RCC 7860 (cell line): ENCODE measurements around the gene CD38.
A peak's percentile ranks its signal among the peaks of the same experiment; 100 is the strongest.
"Not testable (repeated sequence)": the region's sequence is repeated elsewhere in the genome, so short reads cannot be mapped to it uniquely, and the experiment has no call there.

ENCODE experiments used
- DNase-seq: peaks from one replicate; pipeline ENCODE4 v3.0.0-alpha.2; 2015; ENCODE audit warnings: low spot score
- FAIRE-seq: peaks from 2 replicates; lab custom pipeline; 2012; peaks lifted over from hg19 to GRCh38; lab: Jason Lieb, UNC

CD38 gene

DNA sequence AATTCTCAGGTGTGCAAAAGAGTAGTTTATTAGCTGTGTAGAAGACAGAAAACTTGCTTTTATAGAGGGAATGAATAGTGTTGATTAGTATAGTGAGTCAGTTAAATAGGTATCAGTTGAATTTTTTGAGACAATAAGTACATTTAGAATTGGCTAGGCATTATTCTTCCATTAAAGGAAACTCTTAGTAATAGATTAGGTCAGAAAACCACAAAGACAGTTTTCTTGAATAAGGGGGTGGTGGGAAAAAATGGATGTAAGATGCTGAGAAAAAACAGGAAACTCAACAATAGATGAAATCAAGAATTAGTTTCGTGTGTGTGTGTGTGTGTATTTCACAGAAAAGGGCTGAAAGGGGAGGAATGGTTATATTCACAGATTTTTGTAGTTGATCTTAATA lies 16.8 kb downstream of the CD38 start:
- FAIRE-seq (no peak), DNase-seq (no peak)

GRCh38 chr4:15797320-15797719 lies 19.2 kb downstream of the CD38 start:
- FAIRE-seq (no peak), DNase-seq (no peak)

DNA sequence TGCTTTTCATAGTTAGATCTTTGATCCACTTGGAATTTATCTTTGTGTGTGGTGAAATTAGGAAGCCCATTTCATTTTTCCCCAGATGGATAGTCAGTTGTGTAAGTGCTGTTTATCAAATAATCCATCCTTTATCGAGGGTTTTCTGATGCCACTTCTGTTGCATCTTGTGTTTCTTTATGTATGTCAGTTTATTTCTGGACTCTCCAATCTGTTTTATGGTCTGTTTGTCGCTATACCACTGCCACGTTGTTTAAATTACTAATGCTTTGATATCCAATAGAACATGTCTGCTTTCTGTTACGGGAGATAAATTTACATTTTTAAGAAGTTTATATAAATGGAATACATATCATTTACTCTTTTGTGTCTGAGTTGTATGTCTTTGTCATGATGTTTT lies 21.0 kb downstream of the CD38 start:
- DNase-seq, result no peak
- no peak for FAIRE-seq

DNA sequence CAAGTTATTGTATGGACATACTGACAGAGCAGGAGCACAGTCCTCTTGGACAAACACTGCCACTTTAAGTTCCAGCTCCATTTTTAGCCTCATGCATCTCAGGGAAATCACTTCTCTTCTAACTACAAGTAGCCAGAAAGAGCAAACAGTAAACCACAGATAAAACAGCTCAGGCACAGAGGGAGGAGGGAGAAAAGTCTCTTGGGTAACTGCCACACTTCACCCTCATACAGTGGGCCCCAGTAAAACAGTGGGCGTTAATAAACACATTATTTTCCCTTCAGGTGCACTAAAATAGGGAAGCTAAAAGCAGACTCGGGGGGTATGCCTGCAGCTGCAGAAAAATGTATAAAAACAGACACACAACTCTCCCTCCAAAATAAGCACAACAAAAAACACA lies 21.6 kb downstream of the CD38 start:
- DNase-seq (no peak), FAIRE-seq (no peak)

DNA sequence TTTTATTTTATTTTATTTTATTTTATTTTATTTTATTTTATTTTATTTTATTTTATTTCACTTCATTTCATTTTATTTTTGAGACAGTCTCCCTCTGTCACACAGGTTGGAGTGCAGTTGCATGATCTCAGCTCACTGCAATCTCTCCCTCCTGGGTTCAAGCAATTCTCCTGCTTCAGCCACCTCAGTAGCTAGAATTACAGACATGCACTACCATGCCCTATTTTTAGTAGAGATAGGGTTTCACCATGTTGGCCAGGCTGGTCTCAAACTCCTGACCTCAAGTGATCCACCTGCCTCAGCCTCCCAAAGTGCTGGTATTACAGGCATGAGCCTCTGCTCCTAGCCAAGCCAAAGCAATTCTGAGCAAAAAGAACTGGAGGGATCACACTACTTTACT lies 24.4 kb downstream of the CD38 start:
- not testable (repeated sequence) for FAIRE-seq, DNase-seq

- FAIRE-seq (peak; percentile 36), DNase-seq (peak; percentile 42)
Measured at GRCh38 chr4:15805583-15806517, 27.7 kb downstream of the CD38 start.

DNA sequence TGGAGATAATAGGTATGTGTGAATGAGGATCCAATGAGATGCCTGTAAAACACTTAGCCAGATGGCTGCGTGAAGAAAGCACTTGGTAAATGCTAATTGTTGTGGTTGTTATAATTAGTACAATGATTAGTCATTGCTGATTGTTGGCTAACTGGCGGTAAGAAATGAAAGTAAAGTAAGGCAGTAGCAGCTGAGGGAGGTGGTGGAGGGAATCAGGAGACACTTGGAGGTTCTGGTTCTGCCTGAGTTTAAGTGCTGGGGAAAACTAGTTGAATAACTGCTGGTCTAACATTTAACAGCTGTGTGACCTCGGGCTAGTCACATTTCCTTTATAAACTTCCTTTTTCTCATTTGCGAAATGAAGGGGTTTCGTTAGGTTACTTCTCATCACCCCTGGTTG lies 30.9 kb downstream of the CD38 start:
- no peak for FAIRE-seq
- DNase-seq, result no peak

DNA sequence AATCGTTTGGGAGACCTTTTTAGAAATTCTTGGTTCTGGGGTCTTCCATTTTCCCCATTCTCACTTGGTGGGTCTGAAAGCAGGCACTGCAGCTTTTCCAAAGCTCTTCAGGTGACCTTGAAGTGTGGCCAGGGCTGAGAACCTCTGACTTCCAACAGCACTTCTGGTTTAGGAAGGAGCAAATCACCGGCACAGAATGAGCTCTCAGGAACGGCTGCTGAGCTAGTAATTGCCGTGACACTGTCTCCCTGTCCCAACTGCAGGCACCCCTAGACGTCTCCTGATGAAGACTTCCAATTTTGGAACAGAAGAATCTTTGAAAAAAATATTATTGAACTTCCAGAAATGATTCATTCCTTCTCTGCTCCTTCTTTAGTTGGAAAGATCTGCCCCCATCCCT lies 31.3 kb downstream of the CD38 start:
- FAIRE-seq, result no peak
- no peak for DNase-seq

GRCh38 chr4:15811703-15812337 lies 33.7 kb downstream of the CD38 start:
- no peak for FAIRE-seq

GRCh38 chr4:15832523-15833451 lies 54.7 kb downstream of the CD38 start:
- peak; percentile 42 for FAIRE-seq
- DNase-seq, result peak; percentile 38

More at GRCh38 chr4:15811703-15812337, 33.7 kb downstream of the CD38 start:
- no peak for DNase-seq

- FAIRE-seq, result no peak
- no peak for DNase-seq
Measured at GRCh38 chr4:15833801-15834200, 55.7 kb downstream of the CD38 start.

- peak; percentile 88 for DNase-seq
- FAIRE-seq, result peak; percentile 97
Measured at GRCh38 chr4:15836362-15836761, 58.2 kb downstream of the CD38 start.

- no peak for DNase-seq
- no peak for FAIRE-seq
Measured at GRCh38 chr4:15837591-15837990, 59.5 kb downstream of the CD38 start.

DNA sequence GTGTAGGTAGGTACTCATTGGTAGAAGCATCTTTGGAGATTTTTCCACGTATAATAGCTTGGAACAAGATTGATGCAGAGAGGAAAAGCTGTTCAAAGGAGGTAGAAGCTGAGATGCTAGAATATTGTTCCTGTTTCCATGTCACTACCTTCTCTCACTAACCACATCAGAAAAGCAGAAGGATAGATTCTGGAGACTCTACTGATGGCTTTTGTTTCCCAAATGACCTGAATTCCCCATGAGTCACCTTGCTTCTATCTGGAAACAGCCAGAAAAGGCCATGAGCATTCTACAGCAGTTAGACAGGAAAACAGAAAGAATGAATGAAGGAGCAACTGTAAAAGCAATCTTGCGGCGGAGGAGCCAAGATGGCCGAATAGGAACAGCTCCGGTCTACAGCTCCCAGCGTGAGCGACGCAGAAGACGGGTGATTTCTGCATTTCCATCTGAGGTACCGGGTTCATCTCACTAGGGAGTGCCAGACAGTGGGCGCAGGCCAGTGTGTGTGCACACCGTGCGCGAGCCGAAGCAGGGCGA lies 63.1 kb downstream of the CD38 start:
- not testable (repeated sequence) for DNase-seq, FAIRE-seq

DNA sequence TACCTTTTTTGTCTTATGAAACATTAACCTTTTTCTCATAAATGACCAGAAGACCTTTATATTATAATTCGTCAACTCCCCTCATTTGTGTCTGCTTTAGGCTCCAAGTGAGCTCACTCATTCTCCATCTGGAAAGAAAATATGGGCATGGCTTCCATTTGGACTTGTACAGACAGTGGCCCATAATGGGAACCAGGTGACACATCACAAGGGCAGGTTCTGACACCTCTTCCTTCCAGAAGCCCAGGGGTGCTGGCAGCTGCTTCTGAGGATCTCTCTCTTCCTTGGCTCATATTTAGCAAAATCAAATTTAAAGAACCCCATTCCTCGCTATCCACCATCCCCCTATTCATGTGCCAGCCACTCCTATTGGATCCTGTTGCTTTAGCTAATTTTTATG lies 69.6 kb downstream of the CD38 start:
- no peak for FAIRE-seq
- no peak for DNase-seq

- DNase-seq (no peak), FAIRE-seq (no peak)
Measured at GRCh38 chr4:15848191-15848842, 70.2 kb downstream of the CD38 start.

DNA sequence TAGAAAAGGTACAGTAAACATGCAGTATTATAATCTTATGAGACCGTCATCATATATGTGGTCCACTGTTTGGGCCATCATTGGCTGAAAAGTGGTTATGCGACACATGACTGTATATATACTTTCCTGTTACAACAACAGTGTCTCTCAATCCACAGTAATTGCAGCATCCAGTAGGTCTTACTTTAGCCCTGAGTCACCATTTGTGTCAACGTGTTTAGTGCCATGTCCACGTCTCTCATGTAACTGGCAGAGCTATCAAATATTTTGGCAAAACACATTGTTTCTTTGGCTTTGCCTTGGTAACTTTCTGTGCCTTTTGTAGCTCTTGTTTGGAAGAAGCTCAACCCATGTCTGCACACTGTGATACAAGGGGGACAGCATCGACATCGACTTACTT lies 73.8 kb downstream of the CD38 start:
- no peak for FAIRE-seq
- no peak for DNase-seq

DNA sequence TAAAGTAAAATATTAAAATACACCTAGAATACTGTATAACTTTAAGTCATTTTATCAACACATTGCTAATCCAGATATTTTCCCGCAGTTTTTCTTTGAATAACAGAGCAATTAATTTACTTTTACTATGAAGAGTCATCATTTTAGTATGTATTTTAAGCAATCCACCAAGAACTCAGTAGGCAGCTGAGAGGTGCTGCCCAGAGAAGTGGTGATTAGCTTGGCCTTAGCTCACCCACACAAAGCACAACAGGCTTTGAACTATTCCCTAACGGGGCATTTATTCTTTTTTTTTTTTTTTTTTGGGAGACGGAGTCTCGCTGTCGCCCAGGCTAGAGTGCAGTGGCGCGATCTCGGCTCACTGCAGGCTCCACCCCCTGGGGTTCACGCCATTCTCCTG lies 74.4 kb downstream of the CD38 start:
- DNase-seq (no peak), FAIRE-seq (no peak)

- DNase-seq, result no peak
- no peak for FAIRE-seq
Measured at GRCh38 chr4:15853345-15853744, 75.2 kb downstream of the CD38 start.

DNA sequence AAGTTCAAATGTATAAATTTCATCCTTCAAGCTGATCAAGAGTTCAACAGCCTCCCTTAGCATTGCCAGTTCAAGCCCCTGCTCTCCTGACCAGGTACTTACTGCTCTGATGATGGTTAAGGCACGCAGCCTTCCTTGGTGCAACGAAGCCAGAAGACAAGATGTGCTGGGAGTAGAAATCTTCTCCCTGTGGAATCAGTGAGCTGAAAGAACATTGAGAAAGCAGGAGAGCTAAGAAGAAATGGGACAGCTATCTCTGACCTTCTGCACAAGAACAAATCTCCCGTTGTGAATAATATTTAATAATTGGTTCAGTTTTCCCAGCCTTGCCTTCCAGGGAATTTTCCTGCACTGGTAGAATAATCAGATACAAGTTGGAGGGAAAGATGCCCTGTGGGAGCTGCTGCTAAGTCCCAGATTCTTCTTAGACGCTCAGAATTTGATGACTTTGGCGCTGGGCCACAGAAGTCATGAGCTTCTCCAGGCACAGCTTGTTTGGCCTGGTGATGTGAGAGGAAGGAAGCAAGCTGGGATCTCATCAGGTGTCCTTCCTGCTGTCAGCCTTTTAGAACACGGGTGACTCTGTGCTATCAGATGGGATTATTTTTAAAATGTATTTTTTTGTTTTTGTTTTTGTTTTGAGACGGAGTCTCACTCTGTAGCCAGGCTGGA lies 77.8 kb downstream of the CD38 start:
- no peak for FAIRE-seq
- DNase-seq, result no peak
